Fibroblast of the aortic adventitia (primary cell): Measurements from ENCODE around the gene ZFP36. TPM values are rescaled to one million over a fixed set of nuclear protein-coding genes. Genes with fewer than 3 reads are reported as not detected.

Experiments used
- DNase-seq: peaks from one replicate; pipeline ENCODE4 v3.0.0-alpha.2; 2010; ENCODE audit warnings: low read depth
- H3K4me3 ChIP-seq: 2 replicates; pipeline ENCODE4 v1.5.1; 2011; ENCODE audit warnings: low read depth, mild to moderate bottlenecking, control low read depth, low read length, moderate library complexity
- total RNA-seq: library from RNA; depleted of rRNA; stranded (reverse); fragments of >200 nt; gene quantifications from 2 replicates; pipeline ENCODE4 v1.2.3, GENCODE V29; 2012; ENCODE audit warnings: low replicate concordance
- TF ChIP-seq, protein P1 (sequence below): IDR thresholded peaks from 2 replicates; pipeline ENCODE4 v1.5.1; 2011; ENCODE audit warnings: mild to moderate bottlenecking, low read length, control low read depth, inconsistent platforms; ENCODE audit not compliant: insufficient read depth

Gene ZFP36
- total RNA-seq, 1 donor: 18.3 TPM

DNA sequence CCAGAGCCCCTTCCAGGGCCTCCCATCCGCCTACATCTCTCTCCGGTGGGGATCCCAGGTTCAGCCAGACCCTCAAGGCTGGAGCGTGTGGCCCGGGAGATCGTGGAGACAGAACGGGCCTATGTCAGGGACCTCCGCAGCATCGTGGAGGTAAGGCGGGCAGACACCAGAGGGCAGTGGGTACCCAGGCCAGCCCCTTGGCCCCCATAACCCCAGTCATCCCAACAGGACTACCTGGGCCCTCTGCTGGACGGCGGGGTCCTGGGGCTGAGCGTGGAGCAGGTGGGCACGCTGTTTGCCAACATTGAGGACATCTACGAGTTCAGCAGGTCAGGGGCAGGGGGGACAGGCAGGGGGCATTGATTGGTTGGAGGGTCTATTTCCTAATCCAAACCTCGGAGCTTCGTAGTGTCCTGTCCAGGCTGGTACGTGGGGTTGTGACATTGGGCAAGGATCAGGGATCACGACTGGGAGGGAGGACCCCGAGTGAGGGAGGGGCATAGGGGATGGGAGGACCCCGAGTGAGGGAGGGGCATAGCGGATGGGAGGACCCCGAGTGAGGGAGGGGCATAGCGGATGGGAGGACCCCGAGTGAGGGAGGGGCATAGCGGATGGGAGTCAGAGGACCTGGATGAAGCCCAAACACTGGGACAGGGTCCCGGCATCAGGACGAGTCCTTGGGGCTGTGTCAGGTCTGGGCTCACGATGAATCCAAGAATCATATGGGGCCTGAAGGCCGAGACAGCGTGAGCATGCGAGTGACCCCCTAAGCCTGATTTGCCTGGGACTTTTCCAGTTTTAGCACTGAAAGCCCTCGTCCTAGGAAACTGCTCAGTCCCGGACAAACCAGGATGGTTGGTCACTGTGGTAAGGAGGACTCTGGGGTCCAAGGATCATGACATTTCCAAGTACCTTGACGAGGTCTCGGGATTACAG, 8.7 kb downstream of the ZFP36 start:
- TF ChIP-seq, protein P1, sequence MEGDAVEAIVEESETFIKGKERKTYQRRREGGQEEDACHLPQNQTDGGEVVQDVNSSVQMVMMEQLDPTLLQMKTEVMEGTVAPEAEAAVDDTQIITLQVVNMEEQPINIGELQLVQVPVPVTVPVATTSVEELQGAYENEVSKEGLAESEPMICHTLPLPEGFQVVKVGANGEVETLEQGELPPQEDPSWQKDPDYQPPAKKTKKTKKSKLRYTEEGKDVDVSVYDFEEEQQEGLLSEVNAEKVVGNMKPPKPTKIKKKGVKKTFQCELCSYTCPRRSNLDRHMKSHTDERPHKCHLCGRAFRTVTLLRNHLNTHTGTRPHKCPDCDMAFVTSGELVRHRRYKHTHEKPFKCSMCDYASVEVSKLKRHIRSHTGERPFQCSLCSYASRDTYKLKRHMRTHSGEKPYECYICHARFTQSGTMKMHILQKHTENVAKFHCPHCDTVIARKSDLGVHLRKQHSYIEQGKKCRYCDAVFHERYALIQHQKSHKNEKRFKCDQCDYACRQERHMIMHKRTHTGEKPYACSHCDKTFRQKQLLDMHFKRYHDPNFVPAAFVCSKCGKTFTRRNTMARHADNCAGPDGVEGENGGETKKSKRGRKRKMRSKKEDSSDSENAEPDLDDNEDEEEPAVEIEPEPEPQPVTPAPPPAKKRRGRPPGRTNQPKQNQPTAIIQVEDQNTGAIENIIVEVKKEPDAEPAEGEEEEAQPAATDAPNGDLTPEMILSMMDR: no peak
- peak overlapping the region; percentile 85 for H3K4me3 ChIP-seq
- DNase-seq: no peak

DNA sequence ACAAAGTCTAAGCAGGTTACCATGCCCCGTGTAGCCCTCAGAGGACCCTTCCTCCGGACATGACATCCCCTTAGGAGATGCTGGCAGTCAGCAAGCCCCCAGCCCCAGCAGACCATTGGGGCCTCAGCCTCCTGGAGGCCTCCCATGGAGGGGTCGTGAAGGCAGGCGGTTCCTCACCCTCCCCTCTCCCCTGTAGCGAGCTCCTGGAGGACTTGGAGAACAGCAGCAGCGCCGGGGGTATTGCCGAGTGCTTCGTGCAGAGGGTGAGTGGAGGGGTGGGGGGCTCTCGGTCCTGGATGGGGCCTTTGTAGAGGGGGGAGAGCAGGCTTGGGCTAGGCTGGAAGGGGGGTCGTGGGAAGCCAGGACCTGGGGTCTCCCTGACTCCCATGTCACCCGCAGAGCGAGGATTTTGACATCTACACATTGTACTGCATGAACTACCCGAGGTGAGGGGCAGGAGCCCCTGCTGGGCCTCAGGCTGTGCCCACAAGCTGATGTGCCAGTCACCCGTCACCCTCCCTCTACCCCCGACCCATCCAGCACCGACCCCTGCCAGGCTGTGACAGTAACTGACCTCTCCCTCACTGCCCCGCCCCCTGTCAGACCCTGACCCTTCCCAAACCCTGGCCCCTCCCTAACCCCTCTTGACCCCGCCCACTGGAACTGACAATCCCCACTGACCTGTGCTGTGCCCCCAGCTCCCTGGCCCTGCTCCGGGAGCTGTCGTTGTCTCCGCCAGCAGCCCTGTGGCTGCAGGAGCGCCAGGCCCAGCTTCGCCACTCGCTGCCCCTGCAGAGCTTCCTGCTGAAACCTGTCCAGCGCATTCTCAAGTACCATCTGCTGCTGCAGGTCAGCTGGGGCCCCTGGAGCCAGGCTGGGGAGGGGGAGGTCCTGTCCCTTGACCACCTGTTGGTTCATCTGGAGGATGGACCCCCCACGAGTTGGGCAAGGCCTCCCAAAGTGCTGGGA, 9.8 kb downstream of the ZFP36 start:
- TF ChIP-seq, protein P1: no peak
- no peak for DNase-seq
- no peak overlapping the region for H3K4me3 ChIP-seq

DNA sequence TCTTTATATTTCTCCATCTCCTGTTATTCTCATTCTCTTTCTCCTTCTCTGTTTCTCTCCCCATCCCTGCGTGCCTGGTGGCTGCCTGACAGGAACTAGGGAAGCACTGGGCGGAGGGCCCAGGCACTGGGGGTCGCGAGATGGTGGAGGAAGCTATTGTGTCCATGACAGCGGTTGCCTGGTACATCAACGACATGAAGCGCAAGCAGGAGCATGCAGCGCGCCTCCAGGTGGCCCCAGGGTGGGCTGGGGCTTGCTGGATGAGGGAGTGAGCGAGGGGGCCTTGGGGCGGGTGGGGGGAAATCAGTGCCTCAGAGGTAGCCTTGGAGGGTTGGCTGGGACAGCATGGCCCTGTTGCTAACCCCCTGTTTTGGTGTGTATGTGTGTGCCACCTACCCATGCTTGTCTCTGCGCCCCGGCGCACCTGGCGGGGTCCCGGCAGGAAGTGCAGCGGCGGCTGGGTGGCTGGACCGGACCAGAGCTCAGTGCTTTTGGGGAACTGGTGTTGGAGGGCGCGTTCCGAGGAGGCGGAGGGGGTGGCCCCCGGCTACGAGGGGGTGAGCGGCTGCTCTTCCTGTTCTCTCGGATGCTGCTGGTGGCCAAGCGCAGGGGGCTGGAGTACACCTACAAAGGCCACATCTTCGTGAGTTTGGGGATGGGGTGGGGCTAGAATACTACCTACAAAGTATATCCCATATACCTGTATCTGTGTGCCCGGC, 11.0 kb downstream of the ZFP36 start:
- TF ChIP-seq, protein P1: no peak
- DNase-seq: no peak

DNA sequence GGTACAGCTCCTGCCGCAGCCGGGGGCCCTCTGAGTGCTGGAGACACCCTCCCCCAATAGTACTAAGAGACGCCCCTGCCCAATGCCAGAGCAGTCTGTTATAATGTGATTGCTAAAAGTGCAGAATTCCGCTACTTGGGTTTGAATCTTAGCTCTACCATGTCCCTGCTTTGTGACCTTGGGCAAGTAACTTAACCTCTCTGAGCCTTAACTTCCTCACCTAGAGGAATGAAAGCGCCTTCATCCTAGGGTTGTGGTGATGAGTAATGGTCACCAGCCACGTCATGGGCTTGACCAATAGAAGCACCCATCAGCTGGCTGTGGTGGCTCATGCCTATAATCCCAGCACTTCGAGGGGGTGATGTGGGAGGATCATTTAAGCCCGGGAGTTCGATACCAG, 12.4 kb downstream of the ZFP36 start:
- TF ChIP-seq, protein P1: no peak

More for the DNA sequence above, 11.0 kb downstream of the ZFP36 start:
- no peak overlapping the region for H3K4me3 ChIP-seq

DNA sequence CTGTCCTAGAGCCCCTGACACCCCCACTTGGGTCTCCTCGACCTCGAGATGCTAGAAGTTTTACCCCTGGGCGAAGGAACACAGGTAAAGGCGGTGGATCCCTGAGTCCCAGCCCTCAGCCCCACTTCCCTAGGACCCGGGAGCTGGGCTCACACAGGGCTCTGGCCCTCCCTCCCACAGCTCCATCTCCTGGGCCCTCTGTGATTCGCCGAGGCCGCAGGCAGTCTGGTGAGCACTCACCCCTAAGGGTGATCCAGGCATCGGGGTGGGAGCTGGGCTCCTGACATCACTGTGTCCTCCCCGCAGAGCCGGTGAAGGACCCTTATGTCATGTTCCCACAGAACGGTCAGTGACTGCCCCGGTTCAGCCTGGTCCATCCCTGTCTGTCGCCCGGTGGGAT, 14.1 kb downstream of the ZFP36 start:
- DNase-seq: no peak
- TF ChIP-seq, protein P1: no peak

More for the DNA sequence above, 12.4 kb downstream of the ZFP36 start:
- H3K4me3 ChIP-seq: no peak overlapping the region
- no peak for DNase-seq

DNA sequence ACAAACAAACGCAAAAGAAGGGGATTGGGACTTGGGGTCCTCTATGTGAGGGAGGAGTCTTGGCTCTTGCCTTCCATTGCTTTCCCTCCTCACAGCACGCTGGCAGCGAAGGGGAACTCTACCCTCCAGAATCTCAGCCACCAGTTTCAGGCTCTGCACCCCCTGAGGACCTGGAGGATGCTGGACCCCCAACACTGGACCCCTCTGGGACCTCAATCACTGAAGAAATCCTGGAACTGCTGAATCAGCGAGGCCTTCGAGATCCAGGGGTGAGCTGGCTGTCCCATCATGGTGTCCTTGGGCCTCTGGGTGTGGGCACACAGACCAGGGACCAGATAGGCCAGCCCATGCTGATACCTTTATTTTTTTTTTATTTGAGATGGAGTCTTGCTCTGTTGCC, 15.4 kb downstream of the ZFP36 start:
- no peak for DNase-seq
- no peak overlapping the region for H3K4me3 ChIP-seq
- TF ChIP-seq, protein P1: no peak

More for the DNA sequence above, 14.1 kb downstream of the ZFP36 start:
- no peak overlapping the region for H3K4me3 ChIP-seq
